Progenitor cell of endocrine pancreas (in vitro differentiated cells): ENCODE results near the gene PXMP4. TPM values are rescaled to one million over a fixed set of nuclear protein-coding genes. Genes with fewer than 3 reads are reported as not detected.

ENCODE experiments used
- DNase-seq: peaks from one replicate; pipeline ENCODE4 v3.0.0; 2021; ENCODE audit warnings: low spot score; ENCODE audit not compliant: unreplicated experiment
- H3K27ac Mint-ChIP-seq: 2 replicates; pipeline ENCODE4 v1.8.0; 2021; ENCODE audit warnings: mild to moderate bottlenecking, moderate library complexity, mixed read lengths
- H3K27me3 Mint-ChIP-seq: 2 replicates; pipeline ENCODE4 v1.8.0; 2021; ENCODE audit warnings: mixed read lengths
- H3K36me3 Mint-ChIP-seq: 2 replicates; pipeline ENCODE4 v1.8.0; 2022; ENCODE audit warnings: mixed read lengths; ENCODE audit not compliant: insufficient read depth
- H3K4me1 Mint-ChIP-seq: 2 replicates; pipeline ENCODE4 v1.8.0; 2021; ENCODE audit warnings: low read depth, mixed read lengths
- H3K4me3 Mint-ChIP-seq: 2 replicates; pipeline ENCODE4 v1.8.0; 2021; ENCODE audit warnings: low read depth, mild to moderate bottlenecking, moderate library complexity, mixed read lengths
- H3K9me3 Mint-ChIP-seq: 2 replicates; pipeline ENCODE4 v1.8.0; 2021; ENCODE audit warnings: low read depth, mixed read lengths
- total RNA-seq: library from RNA; stranded (reverse); gene quantifications from 2 replicates; pipeline ENCODE4 v1.2.1, GENCODE V29; 2021
- TF ChIP-seq, protein P1 (sequence below): fragments of 200-600 bp; sonication (generic); IDR thresholded peaks from one replicate; pipeline ENCODE4 v1.5.0; 2021; ENCODE audit warnings: antibody characterized with exemption, mild to moderate bottlenecking; ENCODE audit not compliant: unreplicated experiment

The PXMP4 gene
- total RNA-seq, 1 donor from 2014 or later, result 5.0 TPM

DNA sequence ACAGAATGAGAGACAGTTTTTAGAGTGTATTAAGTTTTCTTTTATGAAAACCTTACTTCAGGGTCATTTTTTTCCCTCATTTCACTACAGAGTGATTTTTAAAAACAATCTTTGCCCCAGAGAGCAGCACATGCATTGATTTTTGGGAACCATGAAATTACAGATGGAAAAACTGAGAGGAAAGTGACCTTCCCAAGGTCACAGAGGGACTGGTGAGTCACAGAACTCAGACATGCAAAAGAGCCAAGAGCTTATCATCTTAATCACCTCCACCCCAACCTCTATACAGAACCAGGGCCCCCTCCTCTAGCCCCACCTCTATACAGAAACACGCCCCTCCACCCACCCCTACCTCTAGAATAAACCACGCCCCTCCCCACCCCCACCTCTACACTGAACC lies 10.7 kb downstream of the PXMP4 start:
- Mint-ChIP-seq H3K27ac (no peak overlapping the region), H3K4me3 (no peak overlapping the region), H3K9me3 (no peaks in the 10 kb centered on the region), H3K36me3 (no peaks in the 10 kb centered on the region), H3K27me3 (no peaks in the 10 kb centered on the region), H3K4me1 (peaks cover 4% of the 10 kb centered on the region)
- TF ChIP-seq, protein P1, sequence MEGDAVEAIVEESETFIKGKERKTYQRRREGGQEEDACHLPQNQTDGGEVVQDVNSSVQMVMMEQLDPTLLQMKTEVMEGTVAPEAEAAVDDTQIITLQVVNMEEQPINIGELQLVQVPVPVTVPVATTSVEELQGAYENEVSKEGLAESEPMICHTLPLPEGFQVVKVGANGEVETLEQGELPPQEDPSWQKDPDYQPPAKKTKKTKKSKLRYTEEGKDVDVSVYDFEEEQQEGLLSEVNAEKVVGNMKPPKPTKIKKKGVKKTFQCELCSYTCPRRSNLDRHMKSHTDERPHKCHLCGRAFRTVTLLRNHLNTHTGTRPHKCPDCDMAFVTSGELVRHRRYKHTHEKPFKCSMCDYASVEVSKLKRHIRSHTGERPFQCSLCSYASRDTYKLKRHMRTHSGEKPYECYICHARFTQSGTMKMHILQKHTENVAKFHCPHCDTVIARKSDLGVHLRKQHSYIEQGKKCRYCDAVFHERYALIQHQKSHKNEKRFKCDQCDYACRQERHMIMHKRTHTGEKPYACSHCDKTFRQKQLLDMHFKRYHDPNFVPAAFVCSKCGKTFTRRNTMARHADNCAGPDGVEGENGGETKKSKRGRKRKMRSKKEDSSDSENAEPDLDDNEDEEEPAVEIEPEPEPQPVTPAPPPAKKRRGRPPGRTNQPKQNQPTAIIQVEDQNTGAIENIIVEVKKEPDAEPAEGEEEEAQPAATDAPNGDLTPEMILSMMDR, result no peak
- no peak for DNase-seq

DNA sequence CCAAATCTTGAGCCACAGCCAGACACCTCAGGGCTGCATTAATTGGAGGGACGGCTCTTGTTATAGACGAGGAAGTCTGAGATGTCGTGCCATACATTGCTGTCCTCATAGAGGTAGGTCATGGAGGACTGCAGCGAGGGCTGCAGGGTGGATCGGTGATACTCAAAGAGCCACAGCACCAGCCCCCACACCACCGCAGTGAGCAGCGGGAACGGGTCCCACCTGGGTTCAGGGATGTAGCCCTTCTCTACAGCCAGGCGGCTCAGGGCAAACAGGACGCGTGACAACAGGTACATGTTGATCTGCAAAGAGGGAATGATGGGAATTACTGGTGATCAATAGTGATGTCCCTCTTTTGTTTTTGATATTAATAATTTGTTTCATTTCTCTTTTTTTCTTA lies 12.4 kb downstream of the PXMP4 start:
- no peaks in the 10 kb centered on the region for H3K36me3 Mint-ChIP-seq
- H3K27me3 Mint-ChIP-seq, result no peaks in the 10 kb centered on the region
- TF ChIP-seq, protein P1, result no peak
- H3K27ac Mint-ChIP-seq, result no peak overlapping the region
- H3K4me1 Mint-ChIP-seq, result peaks cover 4% of the 10 kb centered on the region
- no peaks in the 10 kb centered on the region for H3K9me3 Mint-ChIP-seq
- H3K4me3 Mint-ChIP-seq, result no peak overlapping the region
- no peak for DNase-seq

DNA sequence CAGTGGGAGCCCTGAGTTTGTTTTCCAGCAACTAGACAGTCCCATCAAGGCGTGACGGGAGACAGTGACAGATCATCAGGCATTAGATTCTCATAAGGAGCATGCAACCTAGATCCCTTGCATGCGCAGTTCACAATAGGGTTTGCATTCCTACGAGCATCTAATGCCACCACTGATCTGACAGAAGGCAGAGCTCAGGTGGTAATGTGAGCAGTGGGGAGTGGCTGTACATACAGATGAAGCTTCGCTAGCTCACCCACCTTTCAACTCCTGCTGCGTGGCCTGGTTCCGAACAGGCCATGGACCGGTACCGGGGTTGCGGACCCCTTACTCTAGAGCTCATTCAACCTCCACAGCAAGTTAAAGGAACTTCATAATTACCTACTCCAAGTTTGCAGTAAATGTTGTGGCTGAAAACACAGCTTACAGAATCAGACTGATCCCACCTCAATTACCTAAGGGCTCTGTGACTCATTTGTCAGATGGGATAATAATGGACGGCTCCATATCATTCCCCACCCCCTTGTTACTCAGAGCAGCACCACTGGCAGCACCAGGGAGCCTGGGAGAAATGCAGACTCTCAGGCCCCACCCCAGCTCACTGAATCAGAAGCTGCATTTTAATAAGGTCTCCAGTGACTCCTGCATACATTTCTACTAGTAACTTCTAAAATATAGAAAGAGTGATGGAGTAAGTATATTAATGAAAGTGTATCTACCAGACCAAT lies 15.7 kb downstream of the PXMP4 start:
- H3K27ac Mint-ChIP-seq, result no peak overlapping the region
- TF ChIP-seq, protein P1, result no peak
- no peaks in the 10 kb centered on the region for H3K27me3 Mint-ChIP-seq
- H3K9me3 Mint-ChIP-seq, result peaks cover 3% of the 10 kb centered on the region
- H3K4me1 Mint-ChIP-seq, result peaks cover 4% of the 10 kb centered on the region
- no peak overlapping the region for H3K4me3 Mint-ChIP-seq
- DNase-seq, result no peak
- H3K36me3 Mint-ChIP-seq, result peaks cover 2% of the 10 kb centered on the region

DNA sequence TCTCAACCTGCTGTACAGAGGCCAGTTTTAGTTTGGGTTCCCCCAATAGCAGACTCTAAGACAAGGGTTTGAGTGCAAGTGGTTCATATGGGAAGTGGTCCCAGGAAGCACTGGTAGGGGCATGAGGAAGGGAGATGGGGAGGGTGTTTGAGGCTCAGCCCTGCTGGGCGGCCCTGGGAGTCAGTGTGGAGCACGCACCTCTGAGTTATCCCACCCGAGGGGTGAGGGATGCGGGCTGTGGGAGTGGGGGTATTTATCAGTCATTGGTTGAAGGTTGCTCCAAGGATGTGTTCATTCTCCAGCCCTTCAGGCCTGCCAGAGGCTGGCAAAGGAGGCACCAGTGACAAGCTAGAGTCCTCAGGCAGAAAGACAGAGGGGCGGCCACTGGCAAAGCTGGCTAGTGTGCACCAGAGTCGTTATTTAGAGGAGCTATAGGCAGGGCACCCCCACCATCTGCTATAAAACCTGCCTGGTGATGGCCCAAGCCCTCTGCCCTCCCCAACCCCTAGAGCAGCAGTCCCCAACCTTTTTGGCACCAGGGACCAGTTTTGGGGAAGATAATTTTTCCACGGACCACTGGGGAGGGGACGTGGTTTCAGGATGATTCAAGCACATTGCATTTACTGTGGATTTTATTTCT lies 16.5 kb downstream of the PXMP4 start:
- TF ChIP-seq, protein P1, result no peak
- H3K4me1 Mint-ChIP-seq, result peaks cover 4% of the 10 kb centered on the region

DNA sequence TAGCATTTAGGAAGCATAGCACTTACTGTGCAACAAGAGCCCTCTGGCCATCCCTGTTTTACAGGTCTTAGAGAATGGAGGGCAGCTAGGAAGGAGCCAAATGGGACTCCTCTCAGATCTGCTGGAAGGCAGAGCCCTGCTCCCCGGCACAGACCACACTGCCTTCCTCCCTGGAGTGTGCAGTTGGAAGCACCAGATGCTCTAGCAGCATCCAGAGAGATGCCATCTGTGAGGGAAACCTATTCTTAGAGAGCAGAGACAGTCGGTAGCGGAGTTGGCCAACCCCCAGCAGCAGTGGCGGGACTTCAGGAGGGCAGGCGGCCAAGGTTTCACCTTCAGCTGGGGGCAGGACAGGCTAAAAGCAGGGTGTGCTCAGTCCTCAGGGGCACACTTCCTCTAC lies 17.2 kb downstream of the PXMP4 start:
- TF ChIP-seq, protein P1, result no peak
- Mint-ChIP-seq H3K4me3 (no peak overlapping the region), H3K36me3 (peaks cover 4% of the 10 kb centered on the region), H3K27me3 (no peaks in the 10 kb centered on the region), H3K27ac (no peak overlapping the region), H3K9me3 (peaks cover 3% of the 10 kb centered on the region), H3K4me1 (peaks cover 4% of the 10 kb centered on the region)
- DNase-seq, result no peak

More for the DNA sequence above, 16.5 kb downstream of the PXMP4 start:
- H3K27ac Mint-ChIP-seq, result no peak overlapping the region
- peaks cover 4% of the 10 kb centered on the region for H3K36me3 Mint-ChIP-seq
- DNase-seq, result no peak
- H3K4me3 Mint-ChIP-seq, result no peak overlapping the region
- H3K9me3 Mint-ChIP-seq, result peaks cover 3% of the 10 kb centered on the region
- H3K27me3 Mint-ChIP-seq, result no peaks in the 10 kb centered on the region
